ENCODE results near the gene DTHD1.

Gene DTHD1

GRCh38 chr4:36269533-36270173 lies 11.8 kb upstream of the DTHD1 start:
- no peak for DNase-seq

DNA sequence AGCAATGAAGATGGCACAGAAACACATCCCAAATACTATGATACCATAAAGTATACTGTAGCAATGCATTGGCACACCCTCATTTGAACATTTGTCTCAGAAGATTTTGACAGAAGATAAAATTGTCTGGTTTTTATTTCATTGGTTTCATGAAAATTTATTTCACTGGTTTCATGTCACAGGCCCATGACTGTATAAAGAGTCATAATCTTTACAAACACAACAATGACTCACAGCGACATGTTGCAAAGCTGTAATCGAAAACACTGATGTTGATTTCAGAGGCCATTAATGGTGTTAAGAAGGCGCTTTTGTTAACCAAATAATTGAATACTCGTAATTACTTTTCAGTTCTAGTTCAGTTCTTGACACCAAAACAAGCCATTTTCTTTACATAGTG lies 8.1 kb upstream of the DTHD1 start:
- DNase-seq, result no peak

DNA sequence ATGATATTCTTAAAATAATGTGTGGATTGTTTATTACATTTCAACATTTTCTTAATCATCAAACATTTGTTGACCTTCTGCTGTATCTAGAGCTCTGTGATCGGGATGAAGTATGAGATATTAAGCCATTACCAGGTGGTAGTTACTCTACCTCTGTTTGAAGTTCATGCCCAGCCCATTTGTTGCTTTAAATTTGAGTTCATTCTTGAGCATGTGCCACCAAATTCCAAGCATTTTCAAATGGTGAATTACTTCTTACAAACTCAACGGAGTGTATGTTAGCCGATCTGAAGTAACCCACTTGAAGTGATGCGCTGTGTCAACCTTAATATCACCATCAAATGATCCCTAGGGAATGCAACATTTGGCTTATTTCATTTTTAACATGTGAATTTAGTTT lies 7.3 kb upstream of the DTHD1 start:
- no peak for DNase-seq

- DNase-seq, result no peak
These were observed 3.9 kb upstream of the DTHD1 start for GRCh38 chr4:36277533-36277932.

DNA sequence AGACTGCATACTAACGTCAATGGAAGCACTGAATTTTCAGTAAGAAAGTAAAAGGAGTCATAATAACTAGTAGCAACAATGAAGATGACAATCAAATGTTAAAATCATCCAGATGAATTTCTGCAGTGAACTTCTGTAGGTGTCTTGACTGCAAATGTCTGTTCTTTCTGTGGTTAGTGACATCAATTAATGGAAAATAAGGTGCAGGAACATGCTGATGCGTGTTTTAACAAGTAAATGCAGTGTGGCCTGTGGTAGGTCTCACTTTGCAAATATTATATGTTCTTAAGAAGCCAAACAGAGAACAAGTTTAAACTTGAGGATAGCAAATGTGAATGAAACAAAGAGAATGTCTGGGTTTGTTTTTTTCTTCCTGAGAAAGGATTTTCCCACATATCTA lies 2.6 kb upstream of the DTHD1 start:
- peak; percentile 31 for DNase-seq

- DNase-seq, result no peak
These were observed 861 bp upstream of the DTHD1 start for GRCh38 chr4:36280555-36280954.

- no peak for DNase-seq
These were observed 1.2 kb downstream of the DTHD1 start for GRCh38 chr4:36282503-36283030.

DNA sequence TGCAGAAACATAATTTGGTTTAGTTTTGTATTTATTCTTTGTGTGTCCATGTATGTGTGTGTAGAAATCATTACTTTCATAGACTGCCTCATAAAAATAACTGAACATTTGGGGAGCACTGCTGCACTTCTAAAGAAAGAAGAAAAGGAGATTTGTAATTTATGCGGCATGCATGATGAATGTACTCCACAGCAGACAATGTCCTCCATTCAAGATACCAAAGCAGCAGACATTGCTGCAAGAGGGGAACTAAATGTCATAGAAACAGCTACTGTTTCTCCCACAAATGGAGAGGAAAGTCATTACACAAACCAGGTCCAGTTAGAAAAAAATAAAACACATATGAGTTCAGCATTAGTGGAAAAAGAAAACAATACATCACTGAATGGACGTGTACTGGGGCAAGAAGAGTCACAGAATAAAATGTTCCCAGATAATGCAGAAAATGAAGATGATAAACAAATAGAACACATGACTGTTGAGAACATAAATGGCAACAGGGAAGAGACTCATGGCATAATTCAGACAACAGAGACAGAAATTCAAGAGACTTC lies 2.6 kb downstream of the DTHD1 start:
- DNase-seq, result no peak

GRCh38 chr4:36285784-36286480 lies 4.5 kb downstream of the DTHD1 start:
- peak; percentile 89 for DNase-seq

DNA sequence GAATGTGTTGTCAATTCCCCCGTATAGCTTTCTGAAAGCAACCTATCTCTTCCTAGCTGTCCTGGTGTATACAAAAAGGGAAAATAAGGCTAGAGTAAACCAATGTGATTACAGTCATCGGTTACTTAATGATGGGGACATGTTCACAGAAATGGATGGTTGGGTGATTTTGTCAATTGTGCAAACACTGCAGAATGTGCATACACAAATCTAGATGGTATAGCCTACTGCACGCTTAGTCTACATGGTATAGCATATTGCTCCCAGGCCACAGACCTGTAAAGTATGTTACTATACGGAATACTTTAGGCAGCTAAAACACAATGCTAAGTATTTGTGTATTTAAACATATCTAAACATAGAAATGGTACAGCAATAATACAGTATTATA lies 5.1 kb downstream of the DTHD1 start:
- no peak for DNase-seq

DNA sequence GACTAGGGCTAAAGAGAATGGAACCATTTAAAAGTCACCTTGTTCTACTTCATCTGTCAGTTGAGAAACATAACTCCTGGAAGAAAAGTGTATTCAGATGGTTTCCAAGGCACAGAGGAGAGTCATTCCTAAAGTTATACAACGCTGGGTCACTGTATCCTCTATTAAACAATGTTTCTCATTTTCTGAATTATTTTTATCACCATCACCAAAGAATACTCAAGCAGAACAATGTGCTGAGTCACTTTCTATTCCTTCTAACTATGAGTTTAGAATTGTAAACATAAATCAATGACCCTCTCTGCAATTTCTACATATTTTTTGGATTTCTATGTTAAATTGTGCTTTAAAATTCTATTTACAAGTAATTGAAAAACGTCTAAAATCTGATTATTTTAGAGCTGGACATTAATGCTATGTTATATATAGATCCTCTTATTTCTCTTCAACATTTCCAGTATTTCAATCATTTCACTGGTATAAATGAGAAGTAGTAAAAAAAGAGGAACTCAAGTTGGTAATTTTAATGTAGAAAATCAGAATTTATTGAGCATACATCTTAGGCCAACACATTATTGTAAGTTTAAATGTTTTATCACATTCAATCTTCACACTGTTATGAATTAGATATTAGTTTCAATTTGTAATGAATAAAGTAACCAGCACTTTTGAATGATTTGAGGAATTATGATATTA lies 7.5 kb downstream of the DTHD1 start:
- no peak for DNase-seq

DNA sequence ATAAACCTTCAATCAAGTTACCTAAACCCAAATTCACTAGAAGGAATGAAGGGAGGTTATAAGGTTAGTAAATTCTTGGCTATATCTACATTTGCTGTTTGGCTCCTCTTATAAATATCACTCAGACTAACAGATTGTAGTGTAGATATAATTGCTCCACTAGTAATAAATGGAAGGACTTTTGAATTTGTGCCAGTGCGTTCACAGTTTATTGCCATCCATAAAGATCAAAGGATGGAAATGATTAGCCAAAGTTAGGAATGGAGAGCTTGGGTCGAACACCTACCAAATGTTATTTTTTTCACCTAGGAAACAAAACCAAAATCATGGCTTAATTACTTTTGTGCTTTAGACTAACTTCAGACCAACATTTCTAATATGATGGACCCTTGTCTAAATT lies 9.2 kb downstream of the DTHD1 start:
- DNase-seq, result no peak

GRCh38 chr4:36292556-36293188 lies 11.3 kb downstream of the DTHD1 start:
- DNase-seq, result no peak

DNA sequence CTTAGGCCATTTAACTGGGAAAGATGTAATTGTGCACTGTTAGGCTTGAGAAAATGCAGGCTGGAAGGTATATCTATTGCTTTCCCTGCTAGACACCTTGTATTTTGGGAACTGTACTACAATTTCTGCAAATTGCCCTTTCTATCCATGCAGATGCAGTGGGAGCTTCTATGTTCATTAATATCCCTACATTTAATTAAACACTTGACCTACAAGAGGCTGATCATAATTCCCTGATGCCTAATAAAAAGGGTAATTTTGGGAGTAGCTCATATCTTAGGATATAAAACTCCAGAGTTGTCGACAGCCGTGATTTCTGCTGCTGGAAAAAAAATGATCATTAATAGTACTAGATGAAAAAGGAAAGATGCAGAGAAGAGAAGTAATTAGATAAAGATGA lies 19.7 kb downstream of the DTHD1 start:
- DNase-seq, result no peak

GRCh38 chr4:36303426-36304137 lies 22.2 kb downstream of the DTHD1 start:
- DNase-seq, result no peak

- no peak for DNase-seq
These were observed 22.8 kb downstream of the DTHD1 start for GRCh38 chr4:36304138-36304681.

DNA sequence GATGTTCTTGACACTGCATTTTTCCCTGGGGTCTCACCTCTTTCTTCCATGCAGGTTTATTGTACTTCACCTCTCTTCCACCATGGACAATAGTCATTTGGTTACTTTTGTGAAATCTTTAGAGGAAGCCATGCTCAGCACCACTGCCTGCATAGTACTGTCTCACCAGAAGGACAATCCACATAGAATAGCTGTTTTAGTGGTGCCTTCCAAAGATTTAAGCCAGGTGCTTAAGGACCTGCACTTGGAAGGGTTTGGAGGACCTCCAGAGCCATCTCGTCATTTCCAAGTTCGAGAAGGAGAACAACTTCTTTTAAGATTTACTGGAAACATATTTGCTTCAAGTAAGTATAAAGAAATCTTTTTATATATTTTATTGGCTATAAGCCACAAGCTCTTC lies 26.7 kb downstream of the DTHD1 start:
- DNase-seq, result no peak

DNA sequence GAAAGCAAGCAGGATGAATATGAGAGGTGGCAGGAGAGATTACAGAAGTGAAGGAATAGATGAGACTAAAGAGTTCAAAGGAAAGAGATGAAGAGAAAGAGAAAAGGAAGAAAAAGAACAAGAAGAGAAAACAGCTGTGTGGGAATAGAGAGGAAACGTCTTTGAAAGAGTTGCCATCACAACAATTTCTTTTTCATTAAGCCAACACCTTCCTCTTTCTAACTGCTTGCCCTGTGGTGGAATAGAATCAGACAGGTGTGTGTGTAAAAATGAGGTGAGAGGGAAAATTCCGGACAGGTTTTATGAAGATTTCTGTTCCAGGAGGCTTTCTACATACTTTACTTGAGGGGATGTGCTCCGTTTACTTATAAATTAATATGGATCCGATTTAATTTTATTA lies 28.8 kb downstream of the DTHD1 start:
- no peak for DNase-seq

DNA sequence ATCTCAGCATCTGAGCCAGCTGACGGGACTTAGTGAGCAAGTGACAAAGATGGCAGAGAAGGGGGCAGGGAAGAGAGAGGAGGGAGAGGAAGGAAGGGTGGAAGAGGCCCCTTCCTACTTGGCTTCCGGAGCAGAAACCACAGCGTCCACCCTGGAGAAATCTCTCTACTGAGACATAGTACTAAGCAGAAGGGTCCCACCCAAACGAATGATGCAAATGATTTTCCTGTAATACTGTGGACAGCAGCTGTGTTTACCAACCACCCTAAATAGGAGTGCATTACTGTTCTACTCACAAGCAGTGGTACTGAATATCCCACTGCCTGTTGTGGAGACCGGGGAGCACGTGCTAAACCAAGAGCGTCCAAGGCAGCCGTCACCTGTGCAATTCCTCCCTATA lies 29.4 kb downstream of the DTHD1 start:
- DNase-seq, result peak; percentile 21

- DNase-seq, result no peak
These were observed 31.1 kb downstream of the DTHD1 start for GRCh38 chr4:36312511-36312910.

GRCh38 chr4:36313301-36313700 lies 31.9 kb downstream of the DTHD1 start:
- DNase-seq, result no peak

GRCh38 chr4:36313703-36314102 lies 32.3 kb downstream of the DTHD1 start:
- DNase-seq, result no peak
